ENCODE data around the gene IARS2. TPM values are rescaled to one million over a fixed set of nuclear protein-coding genes. Genes with fewer than 3 reads are reported as not detected.
"Not testable (repeated sequence)": the region's sequence is repeated elsewhere in the genome, so short reads cannot be mapped to it uniquely, and the experiment has no call there.

IARS2 gene
- total RNA-seq, 2 donors from 2014 or later: 58.7 to 64.0 TPM

DNA sequence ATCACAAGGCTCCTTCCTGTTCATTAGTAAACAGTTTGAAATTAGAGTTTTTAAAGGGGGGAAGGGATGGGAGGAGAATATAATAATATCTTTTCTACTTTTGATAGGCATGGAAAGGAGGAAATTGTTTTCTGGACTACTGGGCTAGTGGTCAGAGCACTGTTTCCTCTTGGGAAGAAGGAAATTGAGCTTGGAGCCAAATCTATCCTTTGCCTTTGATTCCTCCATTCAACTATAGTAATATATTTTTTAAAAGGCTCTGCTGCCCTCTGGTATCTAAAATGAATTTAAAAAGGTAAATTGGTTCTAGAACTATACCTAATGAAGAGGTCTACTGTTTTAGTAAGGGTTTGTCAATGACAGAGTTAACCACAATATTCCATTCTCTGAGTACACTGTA lies 5.9 kb downstream of the IARS2 start:
- intact Hi-C loops (cut with DNase I): no loop called here
- ATAC-seq (no peak), DNase-seq (no peak)

GRCh38 chr1:220110473-220110872 lies 16.5 kb downstream of the IARS2 start:
- intact Hi-C loops (cut with DNase I); DNase-seq; ATAC-seq: not testable (repeated sequence)

DNA sequence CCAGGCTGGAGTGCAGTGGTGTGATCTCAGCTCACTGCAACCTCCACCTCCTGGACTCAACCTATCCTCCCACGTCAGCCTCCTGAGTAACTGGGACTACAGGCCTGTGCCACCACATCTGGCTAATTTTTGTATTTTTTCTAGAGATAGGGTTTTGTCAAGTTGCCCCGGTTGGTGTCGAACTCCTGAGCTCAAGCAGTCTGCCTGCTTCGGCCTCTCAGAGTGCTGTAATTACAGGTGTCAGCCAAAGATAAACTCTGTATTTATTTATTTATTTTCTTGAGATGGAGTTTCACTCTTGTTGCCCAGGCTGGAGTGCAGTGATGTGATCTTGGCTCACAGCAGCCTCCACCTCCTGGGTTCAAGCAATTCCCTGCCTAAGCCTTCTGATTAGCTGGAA lies 18.7 kb downstream of the IARS2 start:
- intact Hi-C loops (cut with DNase I); DNase-seq; ATAC-seq: not testable (repeated sequence)

GRCh38 chr1:220113136-220113695 lies 19.3 kb downstream of the IARS2 start:
- DNase-seq (no peak), ATAC-seq (no peak)
- intact Hi-C loops (cut with DNase I): no loop called here

DNA sequence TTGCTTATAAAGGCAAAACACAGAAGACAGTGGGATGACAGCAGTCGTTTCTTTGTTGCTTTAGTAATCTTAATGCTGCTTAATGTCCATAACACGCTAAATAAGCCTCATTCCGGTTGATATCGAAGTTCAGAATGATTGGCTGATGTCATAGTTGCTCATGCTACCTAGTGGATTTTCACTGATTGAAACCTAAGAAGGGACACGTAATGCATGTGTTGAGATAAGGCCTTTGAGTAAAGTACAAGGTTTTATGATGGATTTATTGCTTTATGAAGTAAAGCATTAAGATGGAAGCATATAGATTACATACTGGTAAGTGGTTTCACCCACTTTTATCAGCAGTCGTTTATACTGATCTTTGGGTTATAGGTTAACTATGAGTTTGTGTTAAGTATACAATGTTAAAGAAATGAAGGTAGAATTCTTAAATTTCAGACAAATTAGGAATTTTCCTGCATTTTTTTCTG lies 25.1 kb downstream of the IARS2 start:
- intact Hi-C loops (cut with DNase I): no loop called here
- DNase-seq (no peak), ATAC-seq (no peak)

DNA sequence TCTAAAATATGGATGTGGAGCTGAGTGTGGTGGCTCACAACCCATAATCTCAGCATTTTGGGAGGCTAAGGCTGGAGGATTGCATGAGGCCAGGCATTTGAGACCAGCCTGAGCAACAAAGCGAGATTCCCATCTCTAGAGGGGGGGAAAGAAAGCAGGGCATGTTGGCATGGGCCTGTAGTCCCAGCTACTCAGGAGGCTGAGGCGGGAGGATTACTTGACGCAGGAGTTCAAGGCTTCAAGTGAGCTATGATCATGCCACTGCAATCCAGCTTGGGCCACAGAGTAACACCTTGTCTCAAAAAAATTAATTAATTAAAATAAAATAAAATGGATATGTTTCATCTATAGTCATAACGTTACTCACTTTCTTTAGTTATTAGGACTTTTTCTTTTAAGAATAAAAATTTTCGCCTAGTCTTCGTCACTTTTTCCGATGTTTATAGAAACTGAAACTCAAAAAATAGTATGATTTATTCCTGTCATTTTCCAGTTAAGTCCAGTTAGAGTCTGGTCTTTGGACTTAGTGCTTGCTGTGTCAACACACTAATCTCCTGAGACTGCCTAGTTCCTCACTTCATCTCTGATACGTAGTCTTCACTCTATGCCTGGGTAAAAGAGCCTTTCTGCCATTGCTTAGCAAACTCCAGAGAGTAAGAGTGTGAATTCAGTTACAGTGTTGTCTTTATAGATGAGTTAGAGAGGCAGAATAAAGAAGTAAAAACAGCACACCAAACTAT lies 28.0 kb downstream of the IARS2 start:
- intact Hi-C loops (cut with DNase I): no loop called here
- ATAC-seq (peak in 1 of 2 donors; percentile 55), DNase-seq (no peak)

- ATAC-seq (no peak), DNase-seq (no peak)
- intact Hi-C loops (cut with DNase I): no loop called here
Measured at GRCh38 chr1:220123066-220123465, 29.1 kb downstream of the IARS2 start.

DNA sequence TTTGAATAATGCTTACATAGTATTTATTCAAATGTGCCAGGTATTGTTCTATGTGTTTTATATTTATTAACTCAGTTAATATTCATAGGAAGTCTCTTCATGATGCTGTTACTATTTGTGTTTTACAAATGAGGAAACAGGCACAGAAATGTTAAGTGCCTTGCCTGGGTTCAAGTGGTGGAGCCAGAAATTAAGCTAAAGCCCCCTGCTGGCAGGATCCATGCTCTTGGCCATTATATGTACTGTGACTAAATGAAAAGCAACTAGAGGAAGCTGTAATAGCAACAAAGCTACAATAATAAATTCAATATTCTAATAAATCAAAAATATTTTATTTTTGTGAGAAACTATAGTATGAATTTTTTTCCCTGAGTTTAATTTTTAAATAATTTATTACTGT lies 30.0 kb downstream of the IARS2 start:
- DNase-seq: no peak
- ATAC-seq: no peak
- intact Hi-C loops (cut with DNase I): no loop called here

- DNase-seq (no peak), ATAC-seq (peak in 1 of 2 donors; percentile 36)
- intact Hi-C loops (cut with DNase I): no loop called here
Measured at GRCh38 chr1:220124542-220124941, 30.6 kb downstream of the IARS2 start.

DNA sequence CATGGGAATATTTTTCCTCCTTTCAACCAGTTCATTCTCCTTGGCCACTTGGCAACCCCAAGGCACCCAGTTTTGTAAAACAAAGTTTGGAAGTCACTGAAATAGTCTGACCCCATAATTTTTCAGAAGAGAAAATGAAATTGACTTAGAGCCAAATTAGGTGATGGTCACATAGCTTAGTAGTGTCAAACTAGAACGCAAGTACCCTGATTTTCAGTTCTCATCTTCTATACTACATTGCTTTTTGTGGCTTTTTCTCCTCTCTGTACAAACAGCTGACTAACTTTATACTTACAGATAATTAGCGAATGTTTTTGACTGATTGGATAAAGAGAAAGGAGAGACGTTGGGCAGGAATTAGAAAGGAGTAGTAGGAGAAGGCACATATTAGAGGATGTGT lies 33.1 kb downstream of the IARS2 start:
- no peak for ATAC-seq
- DNase-seq: no peak
- intact Hi-C loops (cut with DNase I): no loop called here

- intact Hi-C loops (cut with DNase I): no loop called here
- ATAC-seq: no peak
- DNase-seq: no peak
Measured at GRCh38 chr1:220129479-220130210, 35.7 kb downstream of the IARS2 start.

DNA sequence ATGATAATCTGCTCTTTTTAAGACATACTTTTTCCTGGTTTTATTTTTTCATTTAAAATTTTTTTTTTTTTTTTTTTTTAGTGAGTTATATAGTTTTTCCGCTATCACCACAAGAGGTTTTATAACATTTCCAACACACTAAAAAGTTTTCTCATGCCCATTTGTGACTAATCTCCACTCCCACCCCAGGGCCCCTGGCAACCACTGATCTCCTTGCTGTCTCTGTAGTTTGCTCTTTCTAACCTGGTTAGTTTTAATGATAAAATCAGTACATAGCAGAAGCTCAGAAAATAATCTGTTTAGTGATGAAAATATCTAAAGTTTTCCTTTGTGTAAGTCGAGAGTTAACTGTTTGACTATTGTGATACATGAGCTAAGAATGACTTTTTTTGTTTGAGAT lies 41.8 kb downstream of the IARS2 start:
- intact Hi-C loops (cut with DNase I): no loop called here
- ATAC-seq: no peak
- no peak for DNase-seq

- intact Hi-C loops (cut with DNase I): no loop called here
- ATAC-seq (peak; percentile 86 to 94), DNase-seq (no peak)
Measured at GRCh38 chr1:220137019-220137786, 43.3 kb downstream of the IARS2 start.

- no peak for DNase-seq
- ATAC-seq: no peak
- intact Hi-C loops (cut with DNase I): no loop called here
Measured at GRCh38 chr1:220139966-220140365, 46.0 kb downstream of the IARS2 start.

DNA sequence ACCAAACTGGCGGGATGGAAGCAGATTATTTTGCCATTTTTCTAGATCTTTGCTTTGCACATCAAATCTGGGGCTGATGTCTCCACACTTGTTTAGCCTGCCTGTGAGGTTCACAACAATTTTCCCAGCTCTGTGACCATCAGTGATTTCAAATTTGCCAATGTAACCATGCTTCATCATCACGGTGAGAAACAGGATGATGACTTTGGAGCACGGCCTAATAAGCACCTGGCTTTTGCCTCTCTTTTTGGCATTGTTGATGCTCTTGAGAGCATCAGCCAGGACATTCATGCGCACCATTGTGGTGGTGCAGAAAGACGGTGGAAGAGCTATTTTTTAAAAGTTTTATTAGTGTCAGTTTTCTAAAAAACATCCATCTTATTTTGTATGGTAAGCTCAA lies 50.1 kb downstream of the IARS2 start:
- DNase-seq: no peak
- no peak for ATAC-seq
- intact Hi-C loops (cut with DNase I): no loop called here

DNA sequence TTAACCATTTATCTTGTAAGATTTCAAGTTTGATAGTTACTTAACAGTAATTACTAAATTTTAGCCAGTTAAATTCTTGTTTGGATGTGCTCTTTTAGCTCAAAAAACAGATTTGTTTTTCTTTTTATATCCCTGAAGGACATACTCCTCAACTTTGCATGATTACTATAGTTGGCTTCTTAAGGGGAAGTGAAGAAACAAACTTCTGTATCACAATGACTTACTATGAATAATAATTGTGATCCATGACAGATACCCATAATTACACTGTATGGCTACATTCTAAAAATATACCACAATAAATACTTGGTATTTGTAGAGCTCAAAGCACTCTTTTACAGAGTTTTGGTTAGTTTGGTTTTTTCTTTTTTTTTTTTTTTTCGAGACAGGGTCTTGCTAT lies 55.8 kb downstream of the IARS2 start:
- DNase-seq (no peak), ATAC-seq (no peak)
- intact Hi-C loops (cut with DNase I): no loop called here

DNA sequence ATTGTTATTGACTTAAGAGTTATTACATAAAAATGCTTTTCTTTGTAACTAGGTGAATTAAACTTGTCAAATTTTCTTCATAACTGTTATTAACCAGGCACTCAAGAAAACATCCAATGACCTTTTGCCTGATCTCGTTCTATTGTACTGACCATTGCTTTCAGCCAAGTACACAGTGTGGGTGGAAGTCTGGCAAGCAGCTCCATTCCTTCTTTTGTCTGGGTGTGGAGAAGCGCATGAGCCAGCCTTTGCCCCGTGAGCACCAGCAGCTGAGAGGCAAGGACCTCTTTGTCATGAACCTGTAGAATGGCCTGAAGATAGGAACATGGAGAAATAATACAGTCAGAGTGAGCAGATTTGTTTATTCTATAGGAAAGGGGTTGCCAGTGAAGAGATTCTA lies 57.5 kb downstream of the IARS2 start:
- peak; percentile 51 for DNase-seq
- intact Hi-C loops (cut with DNase I): no loop called here
- peak; percentile 85 to 90 for ATAC-seq

GRCh38 chr1:220153147-220153546 lies 59.2 kb downstream of the IARS2 start:
- DNase-seq (no peak), ATAC-seq (no peak)
- intact Hi-C loops (cut with DNase I): no loop called here

- intact Hi-C loops (cut with DNase I): no loop called here
- DNase-seq (no peak), ATAC-seq (no peak)
Measured at GRCh38 chr1:220156620-220157146, 62.8 kb downstream of the IARS2 start.

Data from left cardiac atrium (tissue), 4 donors.